Gastrocnemius medialis (tissue), 4 donors: ENCODE results near the gene PEX26. TPM values are rescaled to one million over a fixed set of nuclear protein-coding genes. Genes with fewer than 3 reads are reported as not detected.
"Not testable (repeated sequence)": the region's sequence is repeated elsewhere in the genome, so short reads cannot be mapped to it uniquely, and the experiment has no call there.

Experiments used
- ATAC-seq, 2 donors: fragments of 150-250 bp; one replicate each; pipeline ENCODE4 v1.9.1; 2016
- DNase-seq, 2 donors: peaks; one replicate each; pipeline ENCODE4 v3.0.0-alpha.2; 2019
- H3K27ac ChIP-seq, 4 donors: fragments of 200-600 bp; sonication (generic); 1 replicate in 1 of 4; 2 replicates in 3 of 4; pipeline ENCODE4 v1.5.1; 2016 to 2018; ENCODE audit warnings: mild to moderate bottlenecking in 2 of 4, moderate library complexity in 1 of 4
- H3K27me3 ChIP-seq, 3 donors: fragments of 200-600 bp; sonication (generic) in 2 of 3; 1 replicate in 1 of 3; 2 replicates in 2 of 3; pipeline versions ENCODE4 v1.5.1 to v1.6.0; 2016 to 2019; ENCODE audit warnings: mild to moderate bottlenecking in 1 of 3, moderate library complexity in 1 of 3
- H3K36me3 ChIP-seq, 2 donors: fragments of 200-600 bp; sonication (generic) in 1 of 2; one replicate each; pipeline ENCODE4 v1.5.1; 2017 to 2018
- H3K4me1 ChIP-seq, 2 donors: fragments of 200-600 bp; sonication (generic) in 1 of 2; one replicate each; pipeline ENCODE4 v1.5.1; 2016 to 2017; ENCODE audit warnings: mild to moderate bottlenecking in 2 of 2
- H3K4me3 ChIP-seq, 4 donors: fragments of 200-600 bp; sonication (generic) in 3 of 4; 1 replicate in 1 of 4; 2 replicates in 3 of 4; pipeline ENCODE4 v1.5.1; 2016 to 2019; ENCODE audit warnings: mild to moderate bottlenecking in 2 of 4
- H3K9me3 ChIP-seq, 3 donors: fragments of 200-600 bp; sonication (generic) in 2 of 3; 1 replicate in 1 of 3; 2 replicates in 2 of 3; pipeline ENCODE4 v1.5.1; 2016 to 2019
- CTCF ChIP-seq, 5 experiments: fragments of 450-650 bp in 3 of 5; fragments of 200-600 bp in 2 of 5; sonication (generic) in 2 of 5; IDR thresholded peaks in 4 of 5; conservative IDR thresholded peaks in 1 of 5; 1 replicate in 4 of 5; 2 replicates in 1 of 5; pipeline ENCODE4 v1.5.1; 2016 to 2019; ENCODE audit warnings: antibody characterized with exemption in 5 of 5, mild to moderate bottlenecking in 3 of 5, moderate library complexity in 3 of 5
- POLR2A ChIP-seq, 2 donors: fragments of 450-650 bp; IDR thresholded peaks; one replicate each; pipeline ENCODE4 v1.6.1; 2017; ENCODE audit warnings: antibody characterized with exemption in 2 of 2, mild to moderate bottlenecking in 2 of 2, moderate library complexity in 2 of 2
- in situ Hi-C, 4 donors: fragments of 200-750 bp; cut with MboI; loops; one replicate each; pipeline versions ENCODE4 v1.15.0 to v1.8.0; 2017; ENCODE audit warnings: low sequenced_read_pairs in 4 of 4
- intact Hi-C: fragments of 100-400 bp; cut with DNase I; formaldehyde crosslinking; loops from one replicate; pipeline ENCODE4 v1.15.1; 2023; ENCODE audit warnings: low total_unique reads
- total RNA-seq, 4 donors: library from RNA; depleted of rRNA; stranded (reverse); fragments of >200 nt; gene quantifications; one replicate each; pipeline versions ENCODE4 v1.1.0 to v1.2.3, GENCODE V29; 2016

PEX26 gene
- total RNA-seq, 4 donors from 2014 or later = 16.4 to 24.7 (median 16.8) TPM

- TF ChIP-seq POLR2A (IDR thresholded peaks at IDR 0.05) (no peak), CTCF (IDR thresholded peaks at IDR 0.05 in 4 of 5, conservative IDR thresholded peaks at IDR 0.05 in 1 of 5) (no peak)
- peak overlapping the region in 1 of 4 donors; percentile 20 for H3K27ac ChIP-seq
- H3K4me3 ChIP-seq = no peak overlapping the region
- peak in 1 of 2 donors; percentile 7 for DNase-seq
- H3K27me3 ChIP-seq = no peaks in the 10 kb centered on the region
- no peaks in the 10 kb centered on the region for H3K9me3 ChIP-seq
- intact Hi-C loops (no loop called here), in situ Hi-C loops (no loop called here)
- peaks cover 0 to under 1% of the 10 kb centered on the region in 2 donors for H3K4me1 ChIP-seq
- ATAC-seq = no peak
- H3K36me3 ChIP-seq = peaks cover 0 to 22% of the 10 kb centered on the region in 2 donors
Observed at GRCh38 chr22:18126606-18127005, 48.8 kb downstream of the PEX26 start.

GRCh38 chr22:18130018-18130417 lies 52.2 kb downstream of the PEX26 start:
- ATAC-seq = no peak
- Histone ChIP-seq H3K27ac (peak overlapping the region in 1 of 4 donors; percentile 41), H3K4me3 (no peak overlapping the region), H3K36me3 (peaks cover 0 to 18% of the 10 kb centered on the region in 2 donors), H3K4me1 (peaks cover 0 to 5% of the 10 kb centered on the region in 2 donors), H3K9me3 (no peaks in the 10 kb centered on the region), H3K27me3 (no peaks in the 10 kb centered on the region)
- intact Hi-C loops = no loop called here
- DNase-seq = peak in 1 of 2 donors; percentile 8
- TF ChIP-seq CTCF (IDR thresholded peaks at IDR 0.05 in 4 of 5, conservative IDR thresholded peaks at IDR 0.05 in 1 of 5) (no peak), POLR2A (IDR thresholded peaks at IDR 0.05) (no peak)
- in situ Hi-C loops = no loop called here

GRCh38 chr22:18130699-18131429 lies 53.1 kb downstream of the PEX26 start:
- in situ Hi-C loops (no loop called here), intact Hi-C loops (no loop called here)
- no peaks in the 10 kb centered on the region for H3K9me3 ChIP-seq
- H3K36me3 ChIP-seq = peaks cover 0 to 18% of the 10 kb centered on the region in 2 donors
- H3K27ac ChIP-seq = no peak overlapping the region
- H3K4me1 ChIP-seq = peaks cover 0 to 5% of the 10 kb centered on the region in 2 donors
- TF ChIP-seq POLR2A (IDR thresholded peaks at IDR 0.05) = no peak
- ATAC-seq (no peak), DNase-seq (peak in 1 of 2 donors; percentile 9)
- no peaks in the 10 kb centered on the region for H3K27me3 ChIP-seq
- no peak overlapping the region for H3K4me3 ChIP-seq

- ATAC-seq = peak; percentile 70 to 73
- in situ Hi-C loops (no loop called here), intact Hi-C loops (no loop called here)
- no peak overlapping the region for H3K4me3 ChIP-seq
- peak overlapping the region in 3 of 4 donors; percentile 27 to 57 (median 51) for H3K27ac ChIP-seq
- no peaks in the 10 kb centered on the region for H3K27me3 ChIP-seq
- DNase-seq = peak in 1 of 2 donors; percentile 61
- H3K4me1 ChIP-seq = peaks cover 0 to 5% of the 10 kb centered on the region in 2 donors
- H3K36me3 ChIP-seq = no peaks in the 10 kb centered on the region
- no peak for TF ChIP-seq CTCF (IDR thresholded peaks at IDR 0.05 in 4 of 5, conservative IDR thresholded peaks at IDR 0.05 in 1 of 5)
- TF ChIP-seq POLR2A (IDR thresholded peaks at IDR 0.05) = no peak
- no peaks in the 10 kb centered on the region for H3K9me3 ChIP-seq
Observed at GRCh38 chr22:18133452-18133851, 55.7 kb downstream of the PEX26 start.

- Histone ChIP-seq H3K27ac (no peak overlapping the region), H3K4me1 (peaks cover 0 to 5% of the 10 kb centered on the region in 2 donors), H3K9me3 (no peaks in the 10 kb centered on the region), H3K4me3 (no peak overlapping the region), H3K36me3 (no peaks in the 10 kb centered on the region), H3K27me3 (no peaks in the 10 kb centered on the region)
- ATAC-seq = peak in 1 of 2 donors; percentile 16
- in situ Hi-C loops = no loop called here
- TF ChIP-seq CTCF (IDR thresholded peaks at IDR 0.05 in 4 of 5, conservative IDR thresholded peaks at IDR 0.05 in 1 of 5) = no peak
- no peak for TF ChIP-seq POLR2A (IDR thresholded peaks at IDR 0.05)
- intact Hi-C loops = no loop called here
- DNase-seq = peak in 1 of 2 donors; percentile 22
Observed at GRCh38 chr22:18136563-18137320, 59.0 kb downstream of the PEX26 start.

GRCh38 chr22:18141004-18141403 lies 63.2 kb downstream of the PEX26 start:
- H3K4me1 ChIP-seq, ATAC-seq, intact Hi-C loops, H3K27me3 ChIP-seq, H3K9me3 ChIP-seq, DNase-seq, H3K36me3 ChIP-seq, H3K4me3 ChIP-seq, H3K27ac ChIP-seq, in situ Hi-C loops: not testable (repeated sequence)
